Measurements from ENCODE around the gene EID1.
"Not testable (repeated sequence)": the region's sequence is repeated elsewhere in the genome, so short reads cannot be mapped to it uniquely, and the experiment has no call there.

The EID1 gene

GRCh38 chr15:48869966-48870365 lies 8.0 kb upstream of the EID1 start:
- no peak for DNase-seq (ENCODE audit: low spot score)

- no peak for DNase-seq (ENCODE audit: low spot score)
Observed at GRCh38 chr15:48871542-48871941, 6.4 kb upstream of the EID1 start.

DNA sequence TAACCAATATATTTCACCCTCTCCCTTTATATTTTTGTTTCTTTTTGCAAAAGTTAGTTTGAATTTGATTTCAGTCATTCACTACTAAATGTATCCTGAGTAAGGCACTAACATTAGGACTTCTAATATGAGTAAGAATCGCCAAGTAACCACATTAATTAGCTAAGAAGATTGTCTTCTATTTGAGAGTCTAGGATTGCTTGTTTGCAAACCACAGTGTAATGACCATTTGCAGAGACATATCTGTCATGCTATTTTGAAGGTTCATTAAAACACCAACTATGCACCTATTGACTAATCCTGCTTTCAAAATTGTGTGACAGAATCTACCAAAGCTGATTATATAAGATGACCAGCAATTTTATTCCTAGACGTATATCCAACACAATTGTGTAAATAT lies 5.3 kb upstream of the EID1 start:
- no peak for DNase-seq (ENCODE audit: low spot score)

- DNase-seq (ENCODE audit: low spot score): no peak
Observed at GRCh38 chr15:48875241-48875960, 2.5 kb upstream of the EID1 start.

DNA sequence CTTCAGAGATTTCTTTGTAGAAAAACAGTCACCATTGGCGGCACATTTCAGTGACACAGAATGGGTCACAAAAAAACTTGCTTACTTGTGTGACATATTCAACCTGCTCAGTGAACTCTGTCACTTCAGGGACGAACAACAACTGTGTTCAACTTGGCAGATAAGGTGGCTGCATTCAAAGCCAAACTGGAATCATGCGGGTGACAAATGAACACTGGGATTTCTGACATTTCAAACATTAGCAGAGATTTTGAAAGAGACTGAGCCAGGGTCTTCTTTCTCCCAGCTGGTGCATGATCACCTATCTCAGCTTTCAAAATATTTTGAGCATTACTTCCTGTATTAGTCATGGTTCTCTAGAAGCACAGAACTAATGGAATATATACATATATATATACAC lies 1.9 kb upstream of the EID1 start:
- DNase-seq (ENCODE audit: low spot score): no peak

DNA sequence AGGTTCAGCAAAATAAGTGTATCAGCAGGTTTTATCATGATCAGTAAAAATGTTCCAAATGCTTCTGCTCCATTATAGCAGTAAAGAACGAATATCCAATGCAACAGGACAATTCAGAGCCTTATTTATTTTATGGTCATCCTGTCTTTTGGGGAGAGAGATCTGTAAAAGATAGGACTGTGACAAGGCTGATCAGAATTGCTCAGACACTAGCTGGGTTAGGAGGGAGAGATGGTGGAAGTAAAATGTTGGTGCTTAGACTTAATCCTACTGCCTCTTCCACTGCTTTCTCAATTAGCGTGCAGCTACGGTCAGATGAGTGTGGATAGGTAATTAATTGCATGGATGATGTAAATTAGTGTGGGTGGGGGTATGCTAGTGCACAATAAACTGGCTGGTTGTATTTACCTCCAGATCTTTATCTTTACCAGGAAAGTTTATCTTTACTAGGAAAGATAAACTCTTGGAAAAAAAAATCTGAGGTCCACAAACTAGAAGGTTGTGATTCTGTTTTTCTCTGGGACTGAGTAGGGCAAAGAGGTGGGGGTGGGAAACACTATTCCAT lies 2.2 kb downstream of the EID1 start:
- DNase-seq (ENCODE audit: low spot score): no peak

DNA sequence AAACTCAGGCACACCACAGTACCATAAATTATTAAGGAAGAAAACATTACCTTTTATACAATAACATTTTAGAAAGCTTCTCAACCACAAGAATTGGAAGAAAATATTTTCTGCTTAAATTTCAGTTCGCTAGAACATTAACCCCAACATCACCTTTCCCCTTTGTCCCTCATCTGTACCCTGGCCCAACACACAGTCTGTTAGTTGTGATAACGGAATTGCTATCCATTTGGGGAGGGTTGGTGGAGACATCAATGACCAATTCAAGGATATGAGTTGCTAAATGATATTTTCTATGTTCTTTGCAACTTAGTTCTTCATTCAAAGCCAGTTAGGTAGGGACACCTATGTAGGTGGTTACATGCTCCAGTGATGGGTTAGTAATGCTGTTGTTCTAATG lies 5.8 kb downstream of the EID1 start:
- DNase-seq (ENCODE audit: low spot score): no peak

DNA sequence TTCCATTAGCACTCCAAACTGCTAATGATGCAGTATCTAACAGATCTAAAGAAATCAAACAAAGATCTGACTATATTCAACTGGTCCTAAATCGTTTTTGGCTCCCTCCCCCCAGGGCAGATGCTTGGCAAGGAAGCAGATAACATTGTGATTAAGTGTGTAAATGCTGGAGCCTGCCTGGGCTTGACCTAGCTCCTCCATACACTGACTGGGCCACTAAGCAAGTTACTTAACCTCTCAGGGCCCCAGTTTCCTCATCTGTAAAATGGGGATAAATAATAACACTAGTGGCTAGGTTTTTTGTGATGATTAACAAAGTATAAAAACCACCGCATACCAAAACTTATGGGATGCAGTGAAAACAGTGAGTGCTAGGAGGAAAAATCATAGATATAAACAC lies 9.2 kb downstream of the EID1 start:
- no peak for DNase-seq (ENCODE audit: low spot score)

DNA sequence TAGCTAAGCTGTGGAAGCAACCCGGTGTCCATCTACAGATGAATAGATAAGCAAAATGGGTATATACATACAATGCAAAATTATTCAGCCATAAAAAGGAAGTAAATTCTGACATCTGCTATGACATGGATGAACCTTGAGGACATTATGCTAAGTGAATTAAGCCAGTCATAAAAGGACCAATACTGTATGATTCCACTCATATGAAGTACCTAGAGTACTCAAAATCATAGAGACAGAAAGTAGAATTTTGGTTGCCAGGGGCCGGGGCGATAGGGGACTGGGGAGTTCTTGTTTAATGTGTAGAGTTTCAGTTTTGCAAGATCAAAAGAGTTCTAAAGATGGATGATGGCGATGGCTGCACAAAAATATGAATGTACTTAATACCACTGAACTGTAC lies 10.3 kb downstream of the EID1 start:
- no peak for DNase-seq (ENCODE audit: low spot score)

- no peak for DNase-seq (ENCODE audit: low spot score)
Observed at GRCh38 chr15:48888836-48889235, 10.9 kb downstream of the EID1 start.

- no peak for DNase-seq (ENCODE audit: low spot score)
Observed at GRCh38 chr15:48889925-48890324, 12.0 kb downstream of the EID1 start.

- no peak for DNase-seq (ENCODE audit: low spot score)
Observed at GRCh38 chr15:48890375-48890972, 12.5 kb downstream of the EID1 start.

DNA sequence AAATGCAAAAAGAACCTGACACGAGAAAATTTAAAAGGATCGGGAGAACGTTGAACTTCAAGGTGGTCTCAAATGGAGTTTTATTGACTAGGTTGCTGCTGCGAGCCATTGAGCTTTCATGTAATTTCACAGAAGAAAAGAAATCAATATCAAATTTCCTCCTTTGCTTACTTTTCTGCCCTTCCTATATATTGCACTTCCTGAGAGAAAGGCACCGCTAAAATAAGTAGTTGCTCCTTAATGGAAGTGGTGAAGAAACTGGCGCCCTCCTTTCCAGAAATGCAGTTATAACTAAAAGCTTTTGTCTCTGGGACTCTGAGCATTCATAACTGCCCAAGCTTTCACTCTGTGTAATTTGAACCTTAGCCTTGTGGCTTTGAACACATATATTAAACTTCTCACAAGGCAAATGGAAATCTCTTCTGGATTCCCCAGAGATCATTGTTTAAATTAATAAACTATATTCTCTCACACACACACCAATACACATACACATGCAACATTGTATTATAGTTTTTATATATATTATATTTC lies 13.4 kb downstream of the EID1 start:
- DNase-seq (ENCODE audit: low spot score): no peak

GRCh38 chr15:48893311-48893710 lies 15.4 kb downstream of the EID1 start:
- no peak for DNase-seq (ENCODE audit: low spot score)

- DNase-seq (ENCODE audit: low spot score): peak; percentile 87
Observed at GRCh38 chr15:48896869-48897814, 19.2 kb downstream of the EID1 start.

- no peak for DNase-seq (ENCODE audit: low spot score)
Observed at GRCh38 chr15:48898032-48898431, 20.1 kb downstream of the EID1 start.

- no peak for DNase-seq (ENCODE audit: low spot score)
Observed at GRCh38 chr15:48898446-48898845, 20.5 kb downstream of the EID1 start.

GRCh38 chr15:48899793-48900192 lies 21.9 kb downstream of the EID1 start:
- DNase-seq (ENCODE audit: low spot score): no peak

DNA sequence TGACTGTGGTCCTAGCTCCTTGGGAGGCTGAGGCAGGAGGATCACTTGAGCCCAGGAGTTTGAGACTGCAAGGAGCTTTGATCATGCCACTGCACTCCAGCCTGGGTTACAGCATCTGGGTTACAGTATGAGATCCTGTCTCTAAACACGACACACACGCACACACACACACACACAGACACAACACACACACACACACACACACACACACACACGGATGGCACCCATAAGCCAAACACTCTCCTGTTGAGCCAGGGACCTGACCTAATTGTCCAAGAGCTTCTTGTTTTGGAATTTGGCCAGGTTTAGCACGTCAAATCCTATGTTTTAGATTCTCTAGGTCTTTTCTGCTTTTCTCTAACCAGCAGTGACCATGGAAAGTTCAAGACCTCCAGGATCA lies 26.8 kb downstream of the EID1 start:
- no peak for DNase-seq (ENCODE audit: low spot score)

DNA sequence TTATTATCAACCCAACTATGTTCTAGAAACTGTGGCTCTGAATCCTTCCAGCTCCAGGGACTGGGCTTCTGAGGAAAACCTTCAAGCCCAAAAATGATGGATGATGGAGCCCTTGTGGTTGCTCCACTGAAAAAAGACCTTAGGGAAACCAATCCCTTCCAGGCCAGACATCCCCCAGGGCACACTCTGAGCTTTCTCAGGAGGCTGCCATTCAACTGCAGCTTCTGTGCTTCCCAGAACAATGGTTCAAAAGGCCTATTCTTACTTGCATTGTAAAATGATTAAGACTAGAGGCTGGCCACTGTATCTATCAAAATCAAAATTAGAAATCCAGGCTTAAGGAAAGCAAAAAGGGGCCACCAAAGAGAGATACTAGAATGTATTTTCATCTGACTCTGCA lies 27.3 kb downstream of the EID1 start:
- DNase-seq (ENCODE audit: low spot score): no peak

DNA sequence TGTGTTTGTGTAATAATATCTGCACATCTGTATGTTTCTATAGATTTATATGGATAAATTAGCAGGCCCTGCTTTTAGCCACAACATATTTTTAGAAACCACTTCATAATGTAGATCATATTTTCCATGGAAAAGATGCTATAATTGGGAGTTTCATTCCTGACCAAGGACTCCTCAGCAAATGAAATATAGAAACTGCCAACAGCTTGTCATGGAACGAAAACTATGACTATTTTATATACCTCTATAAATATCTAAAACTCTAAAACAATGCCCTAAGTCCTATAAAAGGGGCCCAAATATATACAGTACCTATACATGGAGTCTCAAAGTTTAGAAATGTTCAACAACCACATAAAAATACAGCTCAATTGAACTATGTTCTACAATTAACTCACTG lies 27.9 kb downstream of the EID1 start:
- DNase-seq (ENCODE audit: low spot score): no peak

DNA sequence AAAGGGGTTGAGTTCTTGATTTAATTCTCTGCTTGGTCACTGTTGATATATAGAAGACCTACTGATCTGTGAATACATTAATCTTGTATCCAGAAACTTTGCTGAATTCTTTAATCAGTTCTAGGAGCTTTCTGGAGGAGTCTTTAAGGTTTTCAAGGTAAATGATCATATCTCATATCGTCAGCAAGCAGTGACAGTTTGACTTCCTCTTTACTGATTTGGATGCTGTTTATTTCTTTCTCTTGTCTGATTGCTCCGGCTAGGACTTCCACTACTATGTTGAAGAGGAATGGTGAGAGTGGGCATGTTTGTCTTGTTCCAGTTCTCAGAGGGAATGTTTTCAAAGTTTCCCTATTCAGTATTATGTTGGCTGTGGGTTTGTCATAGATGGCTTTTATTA lies 31.4 kb downstream of the EID1 start:
- DNase-seq (ENCODE audit: low spot score): not testable (repeated sequence)

All from globus pallidus (tissue), 1 donor.